ENCODE data around the gene VPS8. TPM values are rescaled to one million over a fixed set of nuclear protein-coding genes. Genes with fewer than 3 reads are reported as not detected.

Gene VPS8
- total and polyA plus RNA-seq, 9 of the 15 experiments (the other 6 are each of a cell fraction or from before 2014, with no cell fraction given), result 7.2 to 41.0 (median 28.3) TPM

- TF ChIP-seq BRCA1 (IDR thresholded peaks at IDR 0.05), result no peak
- TF ChIP-seq BRCA1 (CRISPR knock-in tag; IDR thresholded peaks at IDR 0.05), result no peak
- no peak for TF ChIP-seq PHF21A (IDR thresholded peaks at IDR 0.05; ENCODE audit: borderline replicate concordance, low read depth)
- no peak for TF ChIP-seq NKRF (IDR thresholded peaks at IDR 0.05; ENCODE audit: borderline replicate concordance)
Observed at GRCh38 chr3:184766555-184767261, 45.3 kb upstream of the VPS8 start (continued).

GRCh38 chr3:184767377-184767776 is 44.6 kb upstream of the VPS8 start:
- ChIA-PET POLR2A (interaction anchor here (0.7 kb wide), 1 partner anchor 32 kb away, joined by 3 read pairs; no protein-coding TSS in a partner anchor), CTCF (ENCODE audit: low intra/inter-chr PET ratio) (interaction anchor here (0.6 kb wide), 1 partner anchor 416 kb away, joined by 3 read pairs; no protein-coding TSS in a partner anchor)
- H3K9me3 ChIP-seq (replicated peaks; ENCODE audit: control insufficient read depth, insufficient read depth, low read depth, low read length), result no peaks in the 10 kb centered on the region
- H3K4me1 ChIP-seq (replicated peaks in 1 of 2; ENCODE audit: control insufficient read depth in 2 of 2, insufficient read depth in 2 of 2, low read length in 2 of 2), result peaks cover 11 to 17% of the 10 kb centered on the region in 2 experiments; a peak in 3 of 5 replicates
- H3K27me3 ChIP-seq (ENCODE audit: control insufficient read depth in 2 of 2, insufficient read depth in 2 of 2, low read length in 2 of 2), result peaks cover 22 to 36% of the 10 kb centered on the region in 2 experiments; a peak in 4 of 5 replicates
- no peaks in the 10 kb centered on the region for H3K36me3 ChIP-seq (ENCODE audit: control insufficient read depth, insufficient read depth, low read length)
- H2AFZ ChIP-seq (ENCODE audit: low read depth, low read length), result no peak overlapping the region; the same call in 1 of the 2 replicates
- DNase-seq (ENCODE audit: extremely low read depth in 1 of 4, low spot score in 3 of 4) (no peak), ATAC-seq (no peak), FAIRE-seq (no peak)
- TF ChIP-seq ZNF695 (CRISPR knock-in tag; IDR thresholded peaks at IDR 0.05) (no peak), ZNF3 (CRISPR knock-in tag; IDR thresholded peaks at IDR 0.05) (no peak), KAT2B (IDR thresholded peaks at IDR 0.05; ENCODE audit: low read depth, low read length) (no peak), ZNF444 (CRISPR knock-in tag; IDR thresholded peaks at IDR 0.05) (no peak), ZNF263 (CRISPR knock-in tag; IDR thresholded peaks at IDR 0.05; ENCODE audit: borderline replicate concordance) (peak; percentile 69), MYNN (IDR thresholded peaks at IDR 0.05) (no peak), MYNN (CRISPR knock-in tag; IDR thresholded peaks at IDR 0.05) (no peak), ZBTB17 (CRISPR knock-in tag; IDR thresholded peaks at IDR 0.05) (no peak), ASH1L (IDR thresholded peaks at IDR 0.05; ENCODE audit: borderline replicate concordance, low read depth, partially characterized antibody) (no peak)
- H3K9ac ChIP-seq (ENCODE audit: insufficient read depth in 1 of 2, low read depth in 2 of 2, low read length in 2 of 2), result 0 out of 4 replicates have a peak overlapping the region, but pooled peaks of 1 of the 2 experiments have one; percentile 14
- intact Hi-C loops (cut with micrococcal nuclease) (no loop called here), in situ Hi-C loops (cut with MboI) (no loop called here)
- no peak overlapping the region for H3K27ac ChIP-seq (ENCODE audit: extremely low read depth, low read depth, low read length)
- H3K4me2 ChIP-seq (ENCODE audit: insufficient read depth, low read length), result no peak overlapping the region
- 60% methylated on average over 11 of the region's 12 CpGs for WGBS (ENCODE audit: insufficient coverage, low coverage, missing lambda C conversion rate)
- no peak overlapping the region for H3K4me3 ChIP-seq
- H3K9me1 ChIP-seq (ENCODE audit: control insufficient read depth, insufficient read depth, low read length), result no peaks in the 10 kb centered on the region
- no peaks in the 10 kb centered on the region for H3K79me2 ChIP-seq (ENCODE audit: control insufficient read depth, insufficient read depth, low read length)
- H4K20me1 ChIP-seq (replicated peaks; ENCODE audit: control insufficient read depth, insufficient read depth, low read length), result no peaks in the 10 kb centered on the region
- BruUV-seq (replicated peaks), result no TSS peak

Data from K562 (cell line).